Jurkat, Clone E6-1 (cell line): Measurements from ENCODE around the gene SLC7A6OS.

Source experiments
- DNase-seq: peaks from one replicate; pipeline ENCODE4 v3.0.0-alpha.2; 2011; ENCODE audit warnings: low read depth, low spot score
- H3K4me3 ChIP-seq: 2 replicates; pipeline ENCODE4 v1.5.1; 2011; ENCODE audit warnings: mild to moderate bottlenecking, low read length, control low read depth, moderate library complexity

SLC7A6OS gene

GRCh38 chr16:68285683-68286082 lies 25.1 kb downstream of the SLC7A6OS start:
- H3K4me3 ChIP-seq: peak overlapping the region; percentile 49
- no peak for DNase-seq

GRCh38 chr16:68284847-68285246 lies 25.9 kb downstream of the SLC7A6OS start:
- H3K4me3 ChIP-seq: peak overlapping the region; percentile 49

GRCh38 chr16:68283801-68284598 lies 26.7 kb downstream of the SLC7A6OS start:
- no peak overlapping the region for H3K4me3 ChIP-seq
- no peak for DNase-seq

More at GRCh38 chr16:68284847-68285246, 25.9 kb downstream of the SLC7A6OS start:
- DNase-seq: no peak

GRCh38 chr16:68283346-68283745 lies 27.4 kb downstream of the SLC7A6OS start:
- DNase-seq: no peak
- no peak overlapping the region for H3K4me3 ChIP-seq

GRCh38 chr16:68282064-68282452 lies 28.7 kb downstream of the SLC7A6OS start:
- no peak for DNase-seq
- H3K4me3 ChIP-seq: no peak overlapping the region

GRCh38 chr16:68281368-68282063 lies 29.2 kb downstream of the SLC7A6OS start:
- peak; percentile 67 for DNase-seq

GRCh38 chr16:68279726-68280558 lies 30.8 kb downstream of the SLC7A6OS start:
- no peak for DNase-seq
- no peak overlapping the region for H3K4me3 ChIP-seq

More at GRCh38 chr16:68281368-68282063, 29.2 kb downstream of the SLC7A6OS start:
- no peak overlapping the region for H3K4me3 ChIP-seq

- DNase-seq: no peak
- no peak overlapping the region for H3K4me3 ChIP-seq
Measured at GRCh38 chr16:68276223-68276622, 34.5 kb downstream of the SLC7A6OS start.

- H3K4me3 ChIP-seq: no peak overlapping the region; the same call in 1 of the 2 replicates
- DNase-seq: peak; percentile 94
Measured at GRCh38 chr16:68275611-68276191, 35.0 kb downstream of the SLC7A6OS start.

- no peak for DNase-seq
- no peak overlapping the region for H3K4me3 ChIP-seq
Measured at GRCh38 chr16:68274441-68274840, 36.3 kb downstream of the SLC7A6OS start.

- DNase-seq: no peak
Measured at GRCh38 chr16:68273896-68274295, 36.9 kb downstream of the SLC7A6OS start.

GRCh38 chr16:68273459-68273858 lies 37.3 kb downstream of the SLC7A6OS start:
- DNase-seq: no peak
- H3K4me3 ChIP-seq: no peak overlapping the region

More at GRCh38 chr16:68273896-68274295, 36.9 kb downstream of the SLC7A6OS start:
- no peak overlapping the region for H3K4me3 ChIP-seq

GRCh38 chr16:68272507-68273209 lies 38.1 kb downstream of the SLC7A6OS start:
- no peak overlapping the region for H3K4me3 ChIP-seq
- no peak for DNase-seq

GRCh38 chr16:68270353-68270752 lies 40.4 kb downstream of the SLC7A6OS start:
- no peak overlapping the region for H3K4me3 ChIP-seq
- DNase-seq: no peak

- no peak for DNase-seq
Measured at GRCh38 chr16:68269793-68270192, 41.0 kb downstream of the SLC7A6OS start.

GRCh38 chr16:68267612-68268405 lies 42.9 kb downstream of the SLC7A6OS start:
- DNase-seq: no peak
- no peak overlapping the region for H3K4me3 ChIP-seq

More at GRCh38 chr16:68269793-68270192, 41.0 kb downstream of the SLC7A6OS start:
- H3K4me3 ChIP-seq: no peak overlapping the region

GRCh38 chr16:68265078-68265920 lies 45.4 kb downstream of the SLC7A6OS start:
- DNase-seq: no peak
- peak overlapping the region; percentile 93 for H3K4me3 ChIP-seq
